Kasumi-1 (cell line): ENCODE data around the gene KRTAP5-11.
"Not testable (repeated sequence)": the region's sequence is repeated elsewhere in the genome, so short reads cannot be mapped to it uniquely, and the experiment has no call there.

Source experiments
- DNase-seq, 2 experiments: peaks; one replicate each; lab custom pipeline; 2025; lab: John Stamatoyannopoulos, UW

The KRTAP5-11 gene

DNA sequence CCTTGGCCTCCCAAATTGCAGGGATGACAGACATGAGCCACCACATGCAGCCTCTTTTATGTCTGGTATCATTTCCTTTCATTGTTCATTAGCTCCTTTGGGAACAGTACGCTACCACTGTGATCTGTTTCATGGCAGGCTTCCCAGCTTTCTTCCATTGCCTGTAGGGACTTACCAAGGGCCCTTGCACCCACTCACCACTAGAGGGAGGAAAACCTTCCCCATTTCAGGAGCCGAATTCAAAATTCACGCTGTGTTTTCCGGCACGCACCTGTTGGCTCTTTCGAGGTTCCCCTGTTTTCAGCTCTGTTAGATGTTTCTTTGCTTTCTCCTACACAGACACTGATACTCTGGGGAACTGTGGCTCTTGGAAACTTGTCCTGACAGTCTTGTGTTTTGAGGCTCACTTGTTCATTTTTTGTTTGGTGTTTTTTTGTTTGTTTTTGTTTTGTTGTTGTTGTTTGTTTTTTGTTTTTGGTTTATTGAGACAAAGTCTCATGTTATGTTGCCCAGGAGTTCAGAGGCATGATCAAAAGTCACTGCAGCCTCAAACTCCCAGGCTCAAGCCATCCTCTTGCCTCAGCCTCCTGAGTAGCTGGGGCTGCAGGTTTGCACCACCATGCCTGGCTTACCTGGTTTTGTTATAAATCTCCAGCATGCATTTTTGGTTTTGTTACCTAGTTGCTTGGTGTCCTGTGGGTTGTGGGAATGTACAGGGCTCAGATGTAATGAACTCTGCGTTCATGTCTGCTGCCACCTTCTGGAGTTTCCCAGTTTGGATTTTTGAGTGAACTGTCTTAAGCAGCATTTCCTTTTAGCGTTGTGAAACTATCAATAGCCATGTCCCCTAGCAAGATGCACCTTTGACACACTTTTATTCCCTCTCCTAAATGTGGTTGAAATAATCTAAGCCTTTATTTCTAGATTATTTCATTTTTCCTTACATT, 2.3 kb downstream of the KRTAP5-11 start:
- peak; percentile 59 to 65 for DNase-seq

DNA sequence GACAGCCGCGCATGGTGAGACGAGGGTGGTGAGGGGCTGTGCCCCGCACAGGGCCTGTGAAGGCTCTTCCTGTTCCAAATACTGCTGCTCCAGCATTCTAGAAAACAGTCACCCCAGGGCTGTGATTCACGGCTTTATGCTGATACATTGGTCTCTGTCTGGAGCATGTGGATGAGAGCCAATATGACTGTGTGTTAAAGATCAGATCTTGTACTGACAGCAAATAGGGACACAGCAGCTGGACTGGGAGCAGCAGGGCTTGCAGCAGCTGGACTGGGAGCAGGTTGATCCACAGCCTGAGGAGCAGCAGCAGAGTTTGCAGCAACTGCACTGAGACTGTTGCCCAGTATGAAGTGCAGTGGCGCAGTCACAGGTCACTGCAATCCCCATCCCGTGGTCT, 3.2 kb downstream of the KRTAP5-11 start:
- DNase-seq: not testable (repeated sequence)

- no peak for DNase-seq
Measured at GRCh38 chr11:71577469-71578004, 5.1 kb downstream of the KRTAP5-11 start.

DNA sequence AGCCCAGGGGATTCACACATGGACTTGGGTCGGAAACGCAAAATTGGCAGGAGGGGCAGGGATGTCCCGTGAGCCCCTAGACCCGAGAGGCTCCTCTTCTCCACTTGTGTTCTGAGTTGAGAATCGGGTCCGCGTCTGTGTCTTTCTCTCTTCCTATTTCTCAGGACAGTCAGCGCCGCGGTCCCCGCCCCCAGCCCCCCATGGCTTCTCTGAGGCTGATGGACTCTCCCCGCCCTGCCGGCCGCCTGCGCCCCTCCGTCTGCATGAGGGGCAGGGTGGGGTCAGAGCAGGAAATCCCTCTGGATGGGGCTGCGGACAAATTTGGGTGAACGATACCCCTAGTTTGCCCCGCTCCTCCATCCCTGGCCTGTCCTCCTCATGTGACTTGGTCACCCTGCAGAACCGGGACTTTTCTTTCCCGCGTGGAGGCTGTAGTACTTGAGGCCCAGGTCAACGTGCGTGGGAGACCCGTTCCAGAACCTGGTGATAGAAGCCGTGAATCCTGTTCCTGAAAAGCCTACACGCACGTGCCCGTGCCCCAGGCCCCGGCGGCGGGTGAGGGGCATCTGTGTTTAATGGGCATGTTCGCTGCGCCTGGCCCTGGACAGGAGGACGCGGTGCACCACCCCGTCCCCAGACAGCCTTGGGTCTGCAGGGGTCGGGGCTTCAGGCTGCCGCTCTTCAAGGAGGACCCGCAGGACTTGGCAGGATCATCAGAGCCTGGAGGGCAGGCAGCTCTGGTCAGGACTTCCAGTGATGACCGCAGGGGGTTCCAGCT, 5.8 kb downstream of the KRTAP5-11 start:
- DNase-seq: not testable (repeated sequence)

DNA sequence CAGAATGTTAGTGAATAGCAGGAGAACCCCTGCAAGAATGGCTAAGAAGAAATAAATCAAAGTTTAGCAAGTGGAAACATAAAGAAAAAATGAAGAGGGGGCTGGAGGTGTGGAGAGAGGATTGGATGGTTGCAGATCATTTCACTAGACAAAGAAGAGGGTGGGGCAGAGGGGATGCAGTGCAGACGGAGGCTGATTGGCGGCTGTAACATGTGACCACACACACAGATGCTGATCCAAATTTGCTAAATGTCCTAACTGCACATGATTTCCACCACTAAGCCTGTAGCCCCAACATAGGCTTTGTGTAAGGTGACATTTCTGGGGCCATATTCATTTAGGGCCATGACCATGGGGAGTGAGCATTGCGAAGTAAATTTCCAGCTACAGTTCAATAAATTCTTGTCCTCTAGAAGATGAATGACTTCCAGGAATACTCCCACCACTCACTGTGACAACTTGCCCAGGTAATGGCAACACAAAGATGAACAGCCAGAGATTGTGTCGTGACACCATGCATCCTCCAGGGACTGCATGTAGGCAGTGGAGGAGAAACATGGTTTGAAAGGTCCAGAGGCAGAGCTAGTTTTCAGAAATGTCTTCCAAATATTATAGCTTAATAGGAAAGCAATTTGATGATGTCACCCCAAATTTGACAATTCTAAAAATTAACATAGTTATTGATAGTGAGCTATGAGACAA, 6.8 kb downstream of the KRTAP5-11 start:
- DNase-seq: no peak

- no peak for DNase-seq
Measured at GRCh38 chr11:71574418-71574817, 8.3 kb downstream of the KRTAP5-11 start.

DNA sequence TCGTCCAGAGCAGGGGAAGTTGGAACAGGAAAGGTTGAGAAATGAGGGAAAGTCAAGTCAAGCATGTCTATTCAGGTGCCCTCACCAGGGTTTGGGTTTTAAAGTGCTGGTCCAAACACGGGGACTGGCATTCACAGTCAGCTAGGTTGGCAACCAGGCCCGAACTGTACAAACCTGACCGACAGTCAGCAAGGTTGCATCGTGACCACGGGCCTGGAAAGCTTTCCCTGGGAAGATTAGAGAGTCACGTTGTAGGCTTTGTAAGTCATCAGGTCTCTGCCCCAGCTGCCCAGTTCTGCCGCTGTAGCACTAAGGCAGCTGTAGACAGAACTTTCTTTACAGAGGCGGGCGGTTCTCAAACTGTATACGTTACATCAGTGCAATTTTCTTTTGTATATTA, 9.9 kb downstream of the KRTAP5-11 start:
- no peak for DNase-seq

DNA sequence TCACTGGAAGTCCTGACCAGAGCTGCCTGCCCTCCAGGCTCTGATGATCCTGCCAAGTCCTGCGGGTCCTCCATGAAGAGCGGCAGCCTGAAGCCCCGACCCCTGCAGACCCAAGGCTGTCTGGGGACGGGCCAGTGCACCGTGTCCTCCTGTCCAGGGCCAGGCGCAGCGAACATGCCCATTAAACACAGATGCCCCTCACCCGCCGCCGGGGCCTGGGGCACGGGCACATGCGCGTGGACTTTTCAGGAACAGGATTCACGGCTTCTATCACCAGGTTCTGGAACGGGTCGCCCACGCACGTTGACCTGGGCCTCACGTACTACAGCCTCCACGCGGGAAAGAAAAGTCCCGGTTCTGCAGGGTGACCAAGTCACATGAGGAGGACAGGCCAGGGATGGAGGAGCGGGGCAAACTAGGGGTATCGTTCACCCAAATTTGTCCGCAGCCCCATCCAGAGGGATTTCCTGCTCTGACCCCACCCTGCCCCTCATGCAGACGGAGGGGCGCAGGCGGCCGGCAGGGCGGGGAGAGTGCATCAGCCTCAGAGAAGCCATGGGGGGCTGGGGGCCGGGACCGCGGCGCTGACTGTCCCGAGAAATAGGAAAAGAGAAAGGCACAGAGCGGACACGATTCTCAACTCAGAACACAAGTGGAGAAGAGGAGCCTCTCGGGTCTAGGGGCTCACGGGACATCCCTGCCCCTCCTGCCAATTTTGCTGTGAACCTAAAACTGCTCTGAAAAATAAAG, 11.4 kb downstream of the KRTAP5-11 start:
- not testable (repeated sequence) for DNase-seq

DNA sequence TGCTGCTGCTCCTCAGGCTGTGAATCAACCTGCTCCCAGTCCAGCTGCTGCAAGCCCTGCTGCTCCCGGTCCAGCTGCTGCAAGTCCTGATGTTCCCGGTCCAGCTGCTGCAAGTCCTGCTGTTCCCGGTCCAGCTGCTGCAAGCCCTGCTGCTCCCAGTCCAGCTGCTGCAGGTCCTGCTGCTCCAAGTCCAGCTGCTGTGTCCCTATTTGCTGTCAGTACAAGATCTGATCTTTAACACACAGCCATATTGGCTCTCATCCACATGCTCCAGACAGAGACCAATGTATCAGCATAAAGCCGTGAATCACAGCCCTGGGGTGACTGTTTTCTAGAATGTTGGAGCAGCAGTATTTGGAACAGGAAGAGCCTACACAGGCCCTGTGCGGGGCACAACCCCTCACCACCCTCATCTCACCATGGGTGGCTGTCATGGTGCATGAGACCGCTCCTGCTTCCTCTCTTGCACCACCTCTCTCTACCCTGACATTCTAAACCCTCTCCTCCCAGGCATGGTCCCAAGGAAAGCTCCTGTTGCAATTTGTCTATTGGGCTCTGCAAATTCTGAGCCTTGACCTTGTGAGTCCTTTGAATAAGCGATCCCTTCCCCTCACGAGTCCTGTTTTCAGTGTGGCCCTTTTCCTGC, 13.8 kb downstream of the KRTAP5-11 start:
- no peak for DNase-seq

- not testable (repeated sequence) for DNase-seq
Measured at GRCh38 chr11:71567633-71568032, 15.0 kb downstream of the KRTAP5-11 start.

DNA sequence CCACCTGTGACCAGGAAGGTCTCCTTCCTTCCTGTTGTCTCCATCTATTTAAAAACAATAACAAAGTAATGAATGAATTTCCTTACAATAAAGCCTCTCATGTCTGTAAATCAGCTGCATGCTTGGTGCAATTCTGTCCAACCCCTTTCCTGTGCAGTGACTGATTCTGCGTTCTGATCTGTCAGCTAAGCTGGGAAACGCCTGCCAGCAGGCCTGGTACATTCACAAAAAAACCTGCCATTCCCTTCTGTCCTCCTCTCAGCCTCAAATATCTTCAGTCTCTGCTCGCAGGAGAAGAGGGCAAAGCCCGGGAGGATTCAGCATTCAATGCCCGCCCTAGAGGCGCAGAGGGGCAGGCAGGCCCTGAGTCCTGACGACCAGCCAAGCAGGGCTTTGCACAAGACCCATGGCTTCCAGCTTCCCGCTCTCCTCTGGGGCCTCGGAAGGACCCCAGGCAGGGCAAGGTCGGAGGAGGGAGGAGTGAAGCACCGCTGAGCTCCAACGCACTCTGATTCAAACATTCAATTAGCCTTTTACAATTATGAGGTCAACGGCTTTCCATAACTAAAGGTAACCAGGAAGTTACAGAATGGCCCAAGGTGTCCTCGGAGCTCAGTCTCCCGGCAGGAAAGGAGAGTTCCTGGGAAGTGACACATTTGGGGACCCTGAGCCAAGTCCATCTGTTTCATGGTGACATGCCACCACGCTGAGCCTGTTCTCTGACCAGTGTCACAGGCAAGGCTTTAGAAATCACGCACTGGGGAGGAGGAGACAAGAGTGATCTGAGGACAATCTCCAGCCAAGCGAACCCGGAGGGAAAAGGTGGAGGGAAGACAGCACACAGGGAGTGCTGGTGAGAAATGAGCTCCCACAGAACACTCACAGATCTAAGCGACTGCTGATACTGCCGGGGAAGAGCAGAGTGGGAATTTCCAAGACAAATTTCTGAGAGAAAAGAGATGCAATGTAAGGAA, 15.8 kb downstream of the KRTAP5-11 start:
- not testable (repeated sequence) for DNase-seq

GRCh38 chr11:71566081-71566620, 16.5 kb downstream of the KRTAP5-11 start:
- DNase-seq: no peak

- no peak for DNase-seq
Measured at GRCh38 chr11:71565263-71565662, 17.4 kb downstream of the KRTAP5-11 start, which contains the start of gene KRTAP5-10. KRTAP5-10 (plus strand) TSS chr11:71565563; CDS start chr11:71565588, 25 bp downstream.

DNA sequence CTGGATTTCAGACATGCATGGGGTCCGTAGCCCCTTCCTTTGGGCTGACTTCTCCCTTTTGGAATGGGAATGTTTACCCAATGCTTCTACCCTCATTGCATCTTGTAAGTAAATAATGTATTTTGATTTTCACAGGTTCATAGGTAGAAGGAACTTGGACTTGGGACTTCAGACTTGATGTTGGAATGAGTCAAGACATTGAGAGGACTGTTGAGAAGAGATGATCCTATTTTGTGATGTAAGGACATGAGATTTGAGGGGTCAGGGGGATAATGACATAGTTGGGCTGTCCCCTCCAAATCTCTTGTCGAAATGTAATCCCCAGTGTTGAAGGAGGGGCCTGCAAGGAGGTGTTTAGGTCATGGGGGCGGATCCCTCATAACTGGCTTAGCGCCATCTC, 18.2 kb downstream of the KRTAP5-11 start:
- no peak for DNase-seq

DNA sequence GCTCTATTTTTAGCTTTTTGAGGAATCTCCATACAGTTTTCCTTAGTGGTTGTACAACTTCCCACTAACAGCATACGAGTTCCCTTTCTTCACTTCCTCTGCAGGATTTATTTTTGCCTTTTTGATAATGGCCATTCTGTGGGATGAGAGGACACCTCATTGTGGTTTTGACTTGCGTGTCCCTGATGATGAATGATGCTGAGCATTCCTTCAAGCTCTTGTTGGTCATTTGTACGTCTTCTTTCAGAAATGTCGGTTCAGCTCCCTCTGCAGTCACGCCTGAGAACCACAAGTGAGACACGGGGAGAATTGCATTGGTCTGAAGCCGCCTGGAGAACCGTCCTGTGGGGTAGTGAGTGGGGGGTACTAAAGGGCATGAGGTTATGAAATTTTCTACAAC, 19.3 kb downstream of the KRTAP5-11 start:
- peak; percentile 78 to 84 for DNase-seq

DNA sequence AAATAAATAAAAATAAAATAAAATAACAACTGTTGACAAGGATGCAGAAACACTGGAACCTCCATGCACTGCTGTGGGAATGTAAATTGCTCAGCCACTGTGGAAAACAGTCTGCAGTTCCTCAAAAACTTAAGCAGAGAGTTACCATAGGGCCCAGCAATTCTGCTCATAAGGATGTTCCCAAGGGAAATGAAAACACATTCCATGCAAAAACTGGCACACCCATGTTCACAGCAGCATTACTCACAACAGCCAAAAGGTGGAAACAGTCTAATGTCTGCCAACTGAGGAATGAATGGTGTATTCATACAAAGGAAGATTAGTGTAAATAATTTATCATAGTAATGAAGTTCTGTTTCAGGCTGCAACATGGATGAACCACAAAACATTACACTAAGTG, 20.6 kb downstream of the KRTAP5-11 start:
- DNase-seq: no peak

DNA sequence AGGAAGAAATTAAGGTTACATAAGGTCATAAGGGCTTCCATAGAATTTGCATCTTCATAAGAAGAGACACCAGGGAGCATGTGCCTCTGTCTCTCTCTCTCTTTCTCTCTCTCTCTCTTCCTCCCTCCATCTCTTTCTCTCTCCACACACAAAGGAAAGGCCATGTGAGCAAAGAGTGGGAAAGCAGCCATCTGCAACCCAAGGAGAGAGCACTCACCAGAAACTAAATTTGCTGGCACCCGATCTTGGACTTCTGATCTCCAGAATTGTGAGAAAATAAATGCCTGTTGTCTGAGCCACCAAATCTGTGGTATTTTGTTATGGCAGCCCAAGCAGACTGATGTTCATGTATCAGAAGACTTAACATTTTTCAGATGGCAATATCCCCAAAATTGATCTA, 23.7 kb downstream of the KRTAP5-11 start:
- DNase-seq: no peak

DNA sequence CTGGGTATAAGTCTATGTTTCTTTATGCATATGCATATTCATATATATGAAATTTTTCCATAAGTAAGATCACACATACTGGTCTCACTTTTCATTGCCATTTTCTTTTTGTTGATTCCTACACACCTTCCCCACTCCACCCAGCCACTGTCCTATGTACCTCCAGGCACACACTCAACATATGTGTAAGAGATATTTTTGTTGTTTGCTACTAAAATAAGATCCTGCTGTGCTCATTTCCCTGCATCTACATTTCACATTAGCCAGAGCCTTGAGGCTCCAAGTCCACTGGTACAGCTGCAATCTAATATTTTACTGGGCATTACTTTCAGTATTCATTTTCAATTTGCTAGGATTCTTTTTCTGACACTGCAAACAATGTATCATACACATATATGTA, 25.4 kb downstream of the KRTAP5-11 start:
- no peak for DNase-seq

DNA sequence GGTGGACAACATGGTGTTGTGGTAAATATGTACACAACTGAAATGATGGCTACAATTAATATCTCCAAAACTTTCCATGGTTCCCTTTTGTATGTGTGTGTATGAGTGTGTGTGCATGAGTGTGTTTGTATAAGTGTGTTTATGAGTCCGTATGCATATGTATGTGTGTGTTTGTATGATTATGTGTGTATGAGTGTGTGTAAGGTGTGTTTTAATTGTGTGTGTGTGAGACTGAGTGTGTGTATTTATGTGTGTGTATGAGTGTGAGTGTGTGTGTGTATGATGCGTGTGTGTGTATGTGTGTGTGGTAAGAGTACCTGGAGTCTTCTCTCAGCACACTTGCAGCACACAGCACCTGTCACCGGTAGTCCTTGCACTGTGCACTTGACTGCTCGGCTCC, 26.7 kb downstream of the KRTAP5-11 start:
- no peak for DNase-seq
